AG09319 (cell line): ENCODE data around the gene IRF6.

Experiments
- DNase-seq: peaks from one replicate; pipeline ENCODE4 v3.0.0-alpha.2; 2010; ENCODE audit warnings: low read depth; ENCODE audit errors: extremely low read depth
- CTCF ChIP-seq: IDR thresholded peaks from 2 replicates; pipeline ENCODE4 v1.5.1; 2011; ENCODE audit warnings: low read depth, mild to moderate bottlenecking, inconsistent platforms, low read length, moderate library complexity

Gene IRF6

DNA sequence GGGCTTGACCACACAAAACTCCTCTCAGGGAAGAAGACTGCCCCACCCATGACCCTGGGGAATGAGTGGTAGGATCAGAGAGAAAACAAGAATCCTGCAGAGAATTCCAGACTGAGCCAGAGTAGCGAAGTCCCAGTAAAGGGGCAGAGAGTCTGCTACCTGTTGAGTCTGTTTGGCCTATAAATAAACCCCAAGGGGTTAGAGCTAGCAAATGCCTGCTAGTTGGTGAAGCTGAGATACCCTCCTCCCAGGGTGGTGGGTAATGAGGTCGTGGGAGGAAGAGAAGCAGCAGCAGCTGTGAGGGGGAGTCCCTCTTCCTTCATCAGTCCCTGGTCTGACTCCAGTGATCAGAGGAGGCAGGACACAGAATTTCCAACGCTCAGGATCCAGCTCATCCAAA, 47.5 kb downstream of the IRF6 start:
- TF ChIP-seq CTCF = no peak

DNA sequence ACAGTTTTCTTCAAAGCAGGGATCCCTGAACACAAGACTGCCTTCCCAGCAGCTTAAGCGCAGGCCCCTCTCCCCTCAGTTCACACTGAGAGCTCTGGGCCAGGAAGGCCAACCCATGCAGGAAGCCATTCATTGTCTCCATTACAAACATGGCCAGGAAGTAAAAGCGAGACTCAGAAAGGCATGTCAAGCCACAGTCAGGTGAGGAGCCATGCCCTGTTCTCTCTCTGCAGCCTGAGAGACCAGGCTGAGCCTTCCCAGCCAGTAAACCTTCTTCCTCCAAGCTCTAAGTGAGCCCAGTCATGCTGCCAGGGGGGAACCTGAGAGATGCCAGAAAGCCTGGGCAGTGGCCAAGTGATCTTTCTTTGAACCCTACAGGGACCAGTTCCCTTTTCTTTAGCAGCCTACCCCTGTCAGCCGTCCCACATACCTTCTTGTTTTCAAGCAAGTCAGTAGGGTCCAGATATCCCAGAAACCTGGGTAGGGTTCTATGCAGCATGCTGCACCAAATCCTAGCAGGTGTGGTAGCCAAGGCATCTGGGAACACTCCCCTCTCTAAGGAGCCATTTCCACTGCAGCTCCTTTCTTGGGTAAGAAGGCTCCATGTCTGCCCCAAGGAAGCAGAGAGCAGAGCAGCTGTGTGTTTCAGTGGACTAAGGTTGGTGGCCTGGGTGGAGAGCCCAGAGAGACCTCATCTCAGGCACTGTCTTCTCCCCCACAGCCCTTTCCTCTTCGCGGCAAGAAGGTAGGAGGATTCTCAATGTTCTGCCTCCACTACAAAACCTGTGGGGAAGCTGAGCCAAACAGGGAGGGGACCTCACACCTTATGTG, 49.1 kb downstream of the IRF6 start:
- DNase-seq = no peak
- TF ChIP-seq CTCF = no peak

More for the DNA sequence above, 47.5 kb downstream of the IRF6 start:
- DNase-seq = no peak

GRCh38 chr1:209755926-209756614, 49.9 kb downstream of the IRF6 start, which contains the start of gene TRAF3IP3:
Gene TRAF3IP3, plus strand, starts transcription at chr1:209756053. Its CDS starts 3,987 bp downstream, at chr1:209760040.
- no peak for TF ChIP-seq CTCF
- no peak for DNase-seq

GRCh38 chr1:209755256-209755655, 50.7 kb downstream of the IRF6 start:
- DNase-seq = no peak
- TF ChIP-seq CTCF = no peak

DNA sequence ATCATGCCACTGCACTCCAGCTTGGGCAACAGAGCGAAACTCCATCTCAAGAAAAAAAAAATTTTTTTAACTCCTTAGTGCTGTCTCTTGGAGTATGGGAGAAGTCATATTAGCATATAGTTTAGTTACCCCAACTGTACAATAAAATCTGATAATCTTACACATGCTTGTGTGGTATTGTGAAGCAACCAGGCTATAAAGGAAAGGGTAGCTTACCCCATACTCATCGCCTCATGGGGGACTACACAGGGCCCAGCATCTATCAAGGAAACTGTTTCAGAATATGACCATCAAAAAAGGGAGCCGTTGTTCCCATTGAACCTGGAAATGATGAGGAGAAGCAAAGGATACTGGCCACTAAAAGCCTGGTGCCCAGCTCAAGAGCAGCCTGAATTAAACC, 53.1 kb downstream of the IRF6 start:
- TF ChIP-seq CTCF = no peak
- no peak for DNase-seq

GRCh38 chr1:209751627-209752231, 54.2 kb downstream of the IRF6 start:
- TF ChIP-seq CTCF = no peak
- DNase-seq = no peak
